ENCODE results near the gene AJAP1. TPM values are rescaled to one million over a fixed set of nuclear protein-coding genes. Genes with fewer than 3 reads are reported as not detected.

AJAP1 gene
- total RNA-seq, 2 donors from 2014 or later: 0.04 to 0.08 TPM

DNA sequence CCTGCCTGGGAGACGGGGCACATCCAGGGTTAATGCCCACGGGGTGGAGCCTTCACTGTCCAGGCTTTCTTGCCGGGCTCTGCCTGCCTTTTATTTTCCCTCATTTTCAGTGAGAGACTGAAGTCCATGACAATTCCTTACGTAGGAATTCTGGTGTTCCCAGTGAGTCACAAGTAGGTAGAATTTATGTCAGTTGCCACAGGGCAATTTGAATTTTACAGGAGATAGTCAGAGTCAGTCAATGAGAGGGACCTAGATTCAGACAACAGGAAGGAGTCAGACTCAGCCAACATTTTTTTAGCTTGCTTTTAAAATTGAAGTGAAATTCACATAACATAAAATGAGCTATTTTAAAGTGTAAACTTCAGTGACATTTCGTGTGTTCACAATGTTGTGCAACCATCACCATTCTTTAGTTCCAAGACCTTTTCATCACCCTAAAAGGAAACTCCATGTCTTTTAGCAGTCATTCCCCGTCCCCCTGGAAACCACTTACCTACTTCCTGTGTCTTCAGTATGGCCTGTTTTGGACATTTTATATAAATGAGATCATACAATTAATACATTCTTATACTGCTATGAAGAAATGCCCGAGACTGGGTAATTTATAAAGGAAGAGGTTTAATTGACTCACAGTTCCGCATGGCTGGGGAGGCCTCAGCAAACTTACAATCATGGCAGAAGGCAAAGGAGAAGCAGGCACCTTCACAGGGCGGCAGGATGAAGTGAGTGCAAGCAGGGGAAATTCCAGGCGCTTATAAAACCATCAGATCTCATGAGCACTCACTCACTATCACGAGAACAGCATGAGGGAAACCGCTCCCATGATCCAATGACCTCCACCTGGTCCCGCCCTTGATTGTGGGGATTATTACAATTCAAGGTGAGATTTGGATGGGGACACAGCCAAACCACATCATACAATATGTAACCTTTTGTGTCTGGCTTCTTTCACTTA, 14.6 kb downstream of the AJAP1 start:
- Histone ChIP-seq H3K4me1 (no peaks in the 10 kb centered on the region), H3K27me3 (no peaks in the 10 kb centered on the region), H3K4me3 (no peak overlapping the region), H3K27ac (no peak overlapping the region), H3K36me3 (no peaks in the 10 kb centered on the region), H3K9me3 (no peaks in the 10 kb centered on the region)
- TF ChIP-seq, protein P1, sequence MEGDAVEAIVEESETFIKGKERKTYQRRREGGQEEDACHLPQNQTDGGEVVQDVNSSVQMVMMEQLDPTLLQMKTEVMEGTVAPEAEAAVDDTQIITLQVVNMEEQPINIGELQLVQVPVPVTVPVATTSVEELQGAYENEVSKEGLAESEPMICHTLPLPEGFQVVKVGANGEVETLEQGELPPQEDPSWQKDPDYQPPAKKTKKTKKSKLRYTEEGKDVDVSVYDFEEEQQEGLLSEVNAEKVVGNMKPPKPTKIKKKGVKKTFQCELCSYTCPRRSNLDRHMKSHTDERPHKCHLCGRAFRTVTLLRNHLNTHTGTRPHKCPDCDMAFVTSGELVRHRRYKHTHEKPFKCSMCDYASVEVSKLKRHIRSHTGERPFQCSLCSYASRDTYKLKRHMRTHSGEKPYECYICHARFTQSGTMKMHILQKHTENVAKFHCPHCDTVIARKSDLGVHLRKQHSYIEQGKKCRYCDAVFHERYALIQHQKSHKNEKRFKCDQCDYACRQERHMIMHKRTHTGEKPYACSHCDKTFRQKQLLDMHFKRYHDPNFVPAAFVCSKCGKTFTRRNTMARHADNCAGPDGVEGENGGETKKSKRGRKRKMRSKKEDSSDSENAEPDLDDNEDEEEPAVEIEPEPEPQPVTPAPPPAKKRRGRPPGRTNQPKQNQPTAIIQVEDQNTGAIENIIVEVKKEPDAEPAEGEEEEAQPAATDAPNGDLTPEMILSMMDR (IDR thresholded peaks at IDR 0.05): no peak
- no peak for DNase-seq (ENCODE audit: low spot score)

- no peaks in the 10 kb centered on the region for H3K27me3 ChIP-seq
- H3K36me3 ChIP-seq: no peaks in the 10 kb centered on the region
Measured at GRCh38 chr1:4670265-4670664, 15.9 kb downstream of the AJAP1 start.

DNA sequence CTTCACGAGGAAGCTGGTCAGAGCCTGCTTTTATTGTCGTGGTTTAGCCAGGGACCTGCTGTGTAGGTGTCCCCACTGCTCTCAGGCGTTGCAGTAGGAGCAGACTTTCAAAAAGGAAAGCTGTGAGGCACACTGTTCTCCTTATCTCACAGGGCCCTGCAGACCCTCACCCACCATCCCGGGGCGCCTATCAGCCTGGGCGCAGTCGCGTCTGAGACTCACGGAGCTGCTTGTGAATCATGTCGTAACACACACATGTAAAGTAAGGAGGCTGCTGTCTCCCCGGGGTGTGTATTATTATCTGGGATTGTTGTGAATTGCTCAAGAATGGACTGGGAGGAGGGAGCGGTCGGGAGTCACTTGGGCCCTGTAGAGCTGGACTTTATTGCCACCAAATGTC, 17.4 kb downstream of the AJAP1 start:
- Histone ChIP-seq H3K36me3 (no peaks in the 10 kb centered on the region), H3K27me3 (no peaks in the 10 kb centered on the region), H3K27ac (no peak overlapping the region), H3K4me1 (no peaks in the 10 kb centered on the region), H3K4me3 (no peak overlapping the region), H3K9me3 (no peaks in the 10 kb centered on the region)
- TF ChIP-seq, protein P1 (IDR thresholded peaks at IDR 0.05): no peak
- DNase-seq (ENCODE audit: low spot score): no peak

More at GRCh38 chr1:4670265-4670664, 15.9 kb downstream of the AJAP1 start:
- TF ChIP-seq, protein P1 (IDR thresholded peaks at IDR 0.05): no peak
- no peak for DNase-seq (ENCODE audit: low spot score)
- Histone ChIP-seq H3K4me3 (no peak overlapping the region), H3K4me1 (no peaks in the 10 kb centered on the region), H3K9me3 (no peaks in the 10 kb centered on the region), H3K27ac (no peak overlapping the region)

DNA sequence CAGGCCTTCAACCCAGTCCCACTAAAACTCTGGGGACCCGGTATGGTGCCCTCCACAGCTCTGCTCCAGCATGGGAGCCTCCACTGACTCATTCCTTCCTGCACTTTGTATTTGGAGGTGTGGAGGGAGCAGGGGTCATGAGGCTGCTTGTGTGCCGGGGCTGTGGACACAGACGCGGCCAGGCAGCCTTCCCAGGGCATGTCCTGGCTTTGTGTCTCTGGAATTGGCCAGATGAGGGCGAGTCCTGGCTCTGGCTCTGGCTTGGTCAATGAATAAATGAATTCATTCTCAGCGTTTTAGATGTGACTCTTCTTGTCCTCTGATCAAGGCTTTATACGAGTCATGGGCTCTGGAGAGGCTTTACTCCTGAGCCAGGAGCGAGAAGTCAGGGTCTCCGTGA, 19.1 kb downstream of the AJAP1 start:
- no peak for DNase-seq (ENCODE audit: low spot score)
- no peaks in the 10 kb centered on the region for H3K36me3 ChIP-seq
- TF ChIP-seq, protein P1 (IDR thresholded peaks at IDR 0.05): no peak
- no peak overlapping the region for H3K4me3 ChIP-seq
- no peaks in the 10 kb centered on the region for H3K4me1 ChIP-seq
- peaks cover 0 to 7% of the 10 kb centered on the region in 2 donors for H3K9me3 ChIP-seq
- no peaks in the 10 kb centered on the region for H3K27me3 ChIP-seq
- H3K27ac ChIP-seq: no peak overlapping the region

DNA sequence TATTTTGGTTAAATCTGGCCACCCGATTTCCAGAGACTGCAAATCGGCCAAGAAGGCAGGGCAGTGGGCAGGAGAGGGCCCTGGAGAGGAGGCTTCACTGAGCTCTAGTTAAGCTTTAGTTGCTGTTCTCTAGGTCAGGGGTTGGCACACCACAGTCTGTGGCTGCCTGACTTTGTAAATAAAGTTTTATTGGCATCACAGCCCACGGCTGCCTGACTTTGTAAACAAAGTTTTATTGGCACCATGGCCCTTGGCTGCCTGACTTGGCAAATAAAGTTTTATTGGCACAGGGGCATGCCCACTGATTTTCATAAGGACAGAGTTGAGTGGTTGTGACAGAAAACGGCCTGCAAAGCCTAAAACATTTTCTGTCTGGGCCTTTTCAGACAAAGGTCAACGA, 19.7 kb downstream of the AJAP1 start:
- TF ChIP-seq, protein P1 (IDR thresholded peaks at IDR 0.05): no peak
- Histone ChIP-seq H3K4me1 (no peaks in the 10 kb centered on the region), H3K9me3 (peaks cover 0 to 13% of the 10 kb centered on the region in 2 donors), H3K27me3 (no peaks in the 10 kb centered on the region), H3K4me3 (no peak overlapping the region), H3K27ac (no peak overlapping the region), H3K36me3 (no peaks in the 10 kb centered on the region)
- DNase-seq (ENCODE audit: low spot score): no peak
